ENCODE results near the gene NRN1.

GRCh38 chr6:5950361-5950785 lies 56.4 kb downstream of the NRN1 start:
- TF ChIP-seq, protein P1, sequence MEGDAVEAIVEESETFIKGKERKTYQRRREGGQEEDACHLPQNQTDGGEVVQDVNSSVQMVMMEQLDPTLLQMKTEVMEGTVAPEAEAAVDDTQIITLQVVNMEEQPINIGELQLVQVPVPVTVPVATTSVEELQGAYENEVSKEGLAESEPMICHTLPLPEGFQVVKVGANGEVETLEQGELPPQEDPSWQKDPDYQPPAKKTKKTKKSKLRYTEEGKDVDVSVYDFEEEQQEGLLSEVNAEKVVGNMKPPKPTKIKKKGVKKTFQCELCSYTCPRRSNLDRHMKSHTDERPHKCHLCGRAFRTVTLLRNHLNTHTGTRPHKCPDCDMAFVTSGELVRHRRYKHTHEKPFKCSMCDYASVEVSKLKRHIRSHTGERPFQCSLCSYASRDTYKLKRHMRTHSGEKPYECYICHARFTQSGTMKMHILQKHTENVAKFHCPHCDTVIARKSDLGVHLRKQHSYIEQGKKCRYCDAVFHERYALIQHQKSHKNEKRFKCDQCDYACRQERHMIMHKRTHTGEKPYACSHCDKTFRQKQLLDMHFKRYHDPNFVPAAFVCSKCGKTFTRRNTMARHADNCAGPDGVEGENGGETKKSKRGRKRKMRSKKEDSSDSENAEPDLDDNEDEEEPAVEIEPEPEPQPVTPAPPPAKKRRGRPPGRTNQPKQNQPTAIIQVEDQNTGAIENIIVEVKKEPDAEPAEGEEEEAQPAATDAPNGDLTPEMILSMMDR (IDR thresholded peaks at IDR 0.05; ENCODE audit: insufficient read depth, low read length): peak; percentile 12
- TF ChIP-seq, protein P2, sequence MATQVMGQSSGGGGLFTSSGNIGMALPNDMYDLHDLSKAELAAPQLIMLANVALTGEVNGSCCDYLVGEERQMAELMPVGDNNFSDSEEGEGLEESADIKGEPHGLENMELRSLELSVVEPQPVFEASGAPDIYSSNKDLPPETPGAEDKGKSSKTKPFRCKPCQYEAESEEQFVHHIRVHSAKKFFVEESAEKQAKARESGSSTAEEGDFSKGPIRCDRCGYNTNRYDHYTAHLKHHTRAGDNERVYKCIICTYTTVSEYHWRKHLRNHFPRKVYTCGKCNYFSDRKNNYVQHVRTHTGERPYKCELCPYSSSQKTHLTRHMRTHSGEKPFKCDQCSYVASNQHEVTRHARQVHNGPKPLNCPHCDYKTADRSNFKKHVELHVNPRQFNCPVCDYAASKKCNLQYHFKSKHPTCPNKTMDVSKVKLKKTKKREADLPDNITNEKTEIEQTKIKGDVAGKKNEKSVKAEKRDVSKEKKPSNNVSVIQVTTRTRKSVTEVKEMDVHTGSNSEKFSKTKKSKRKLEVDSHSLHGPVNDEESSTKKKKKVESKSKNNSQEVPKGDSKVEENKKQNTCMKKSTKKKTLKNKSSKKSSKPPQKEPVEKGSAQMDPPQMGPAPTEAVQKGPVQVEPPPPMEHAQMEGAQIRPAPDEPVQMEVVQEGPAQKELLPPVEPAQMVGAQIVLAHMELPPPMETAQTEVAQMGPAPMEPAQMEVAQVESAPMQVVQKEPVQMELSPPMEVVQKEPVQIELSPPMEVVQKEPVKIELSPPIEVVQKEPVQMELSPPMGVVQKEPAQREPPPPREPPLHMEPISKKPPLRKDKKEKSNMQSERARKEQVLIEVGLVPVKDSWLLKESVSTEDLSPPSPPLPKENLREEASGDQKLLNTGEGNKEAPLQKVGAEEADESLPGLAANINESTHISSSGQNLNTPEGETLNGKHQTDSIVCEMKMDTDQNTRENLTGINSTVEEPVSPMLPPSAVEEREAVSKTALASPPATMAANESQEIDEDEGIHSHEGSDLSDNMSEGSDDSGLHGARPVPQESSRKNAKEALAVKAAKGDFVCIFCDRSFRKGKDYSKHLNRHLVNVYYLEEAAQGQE (IDR thresholded peaks at IDR 0.05; ENCODE audit: insufficient replicate concordance, low read depth): no peak
- no peak for TF ChIP-seq POLR2AphosphoS5 (IDR thresholded peaks at IDR 0.05; ENCODE audit: low read depth)
